Astrocyte of the hippocampus (primary cell): ENCODE results near the gene KDR.

Experiments
- DNase-seq: peaks from one replicate; pipeline ENCODE4 v3.0.0; 2011; ENCODE audit warnings: low read depth, low spot score

KDR gene

GRCh38 chr4:55029821-55030503 is 95.4 kb downstream of the KDR start:
- no peak for DNase-seq

- no peak for DNase-seq
Observed at GRCh38 chr4:55029321-55029720, 96.1 kb downstream of the KDR start.
